IPS-15b (cell line): ENCODE measurements around the gene ARMC6.
"Not testable (repeated sequence)": the region's sequence is repeated elsewhere in the genome, so short reads cannot be mapped to it uniquely, and the experiment has no call there.

ENCODE experiments used
- H3K27me3 ChIP-seq: one replicate; pipeline ENCODE4 v1.6.1; 2013; ENCODE audit warnings: low read length; ENCODE audit not compliant: control insufficient read depth, insufficient read depth
- H3K36me3 ChIP-seq: one replicate; pipeline ENCODE4 v1.6.1; 2013; ENCODE audit warnings: low read length; ENCODE audit not compliant: control insufficient read depth, insufficient read depth
- H3K4me1 ChIP-seq: one replicate; pipeline ENCODE4 v1.6.1; 2013; ENCODE audit warnings: mild to moderate bottlenecking, low read length; ENCODE audit not compliant: control insufficient read depth, insufficient read depth
- H3K4me3 ChIP-seq: one replicate; pipeline ENCODE4 v1.5.1; 2013; ENCODE audit warnings: low read depth, low read length
- H3K9ac ChIP-seq: one replicate; pipeline ENCODE4 v1.6.1; 2013; ENCODE audit warnings: low read depth, mild to moderate bottlenecking, low read length
- H3K9me3 ChIP-seq: one replicate; pipeline ENCODE4 v1.6.1; 2013; ENCODE audit warnings: mild to moderate bottlenecking, low read length; ENCODE audit not compliant: control insufficient read depth, insufficient read depth

ARMC6 gene

DNA sequence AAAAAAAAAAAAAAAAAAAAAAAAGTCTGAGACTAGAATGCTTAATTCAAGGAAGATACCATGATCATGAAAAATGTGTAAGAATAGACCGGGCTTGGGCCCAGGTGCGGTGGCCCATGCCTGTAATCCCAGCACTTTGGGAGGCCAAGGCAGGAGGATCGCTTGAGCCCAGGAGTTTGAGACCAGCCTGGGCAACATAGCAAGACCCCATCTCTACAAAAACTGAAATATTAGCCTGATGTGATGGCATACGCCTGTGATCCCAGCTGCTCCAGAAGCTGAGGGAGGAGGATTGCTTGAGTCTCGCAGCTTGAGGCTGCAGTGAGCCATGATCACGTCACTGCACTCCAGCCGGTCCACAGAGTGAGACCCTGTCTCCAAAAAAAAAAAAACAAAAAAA lies 73.5 kb downstream of the ARMC6 start:
- not testable (repeated sequence) for H3K9me3 ChIP-seq, H3K36me3 ChIP-seq, H3K4me1 ChIP-seq, H3K9ac ChIP-seq, H3K4me3 ChIP-seq, H3K27me3 ChIP-seq

- H3K9ac ChIP-seq: no peak overlapping the region
- peaks cover 7% of the 10 kb centered on the region for H3K4me1 ChIP-seq
Measured at GRCh38 chr19:19107654-19108053, 74.3 kb downstream of the ARMC6 start.

More at GRCh38 chr19:19107654-19108053, 74.3 kb downstream of the ARMC6 start:
- Histone ChIP-seq H3K27me3 (no peaks in the 10 kb centered on the region), H3K36me3 (no peaks in the 10 kb centered on the region), H3K9me3 (no peaks in the 10 kb centered on the region), H3K4me3 (no peak overlapping the region)
